ENCODE data around the gene CPSF4.

The CPSF4 gene

DNA sequence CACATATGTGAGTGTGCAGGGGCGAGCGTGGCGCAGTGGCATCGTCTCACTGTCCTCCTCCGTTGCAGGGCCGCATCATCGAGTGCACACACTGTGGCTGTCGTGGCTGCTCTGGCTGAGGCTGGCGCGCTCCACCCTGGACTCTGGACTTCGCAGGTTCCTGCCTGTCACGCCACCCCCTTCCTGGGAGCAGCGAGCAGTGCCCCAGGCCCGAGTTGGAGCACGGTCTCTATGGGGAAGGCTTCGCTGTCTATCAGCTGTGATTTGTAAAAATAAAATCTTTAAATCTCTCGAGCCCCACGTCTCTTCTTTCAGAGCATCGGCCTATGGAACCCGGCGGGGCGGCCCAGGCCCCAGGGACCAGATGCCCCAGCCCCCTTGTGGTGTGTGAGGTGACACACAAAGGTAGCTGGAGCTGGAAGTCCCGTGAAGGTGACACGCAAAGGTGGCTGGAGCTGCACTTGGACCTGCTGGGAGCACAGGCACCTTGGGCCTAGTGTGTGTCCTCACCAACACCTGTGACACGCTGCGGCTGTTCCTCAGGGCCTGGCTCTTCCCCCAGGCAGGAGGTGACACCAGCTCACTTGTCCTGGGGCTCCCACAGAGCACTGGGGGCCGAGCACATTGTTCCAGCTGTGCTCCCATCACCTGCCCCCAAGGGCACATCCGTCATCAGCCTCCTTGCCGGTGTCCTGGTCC is 19.3 kb upstream of the CPSF4 start:
- no peak overlapping the region for H3K4me2 ChIP-seq
- no peaks in the 10 kb centered on the region for H3K27me3 ChIP-seq (ENCODE audit: insufficient read depth, low read depth)
- no peak overlapping the region for H2AFZ ChIP-seq (ENCODE audit: low read depth)
- H4K20me1 ChIP-seq (ENCODE audit: insufficient read depth): no peaks in the 10 kb centered on the region
- TF ChIP-seq, protein P1, sequence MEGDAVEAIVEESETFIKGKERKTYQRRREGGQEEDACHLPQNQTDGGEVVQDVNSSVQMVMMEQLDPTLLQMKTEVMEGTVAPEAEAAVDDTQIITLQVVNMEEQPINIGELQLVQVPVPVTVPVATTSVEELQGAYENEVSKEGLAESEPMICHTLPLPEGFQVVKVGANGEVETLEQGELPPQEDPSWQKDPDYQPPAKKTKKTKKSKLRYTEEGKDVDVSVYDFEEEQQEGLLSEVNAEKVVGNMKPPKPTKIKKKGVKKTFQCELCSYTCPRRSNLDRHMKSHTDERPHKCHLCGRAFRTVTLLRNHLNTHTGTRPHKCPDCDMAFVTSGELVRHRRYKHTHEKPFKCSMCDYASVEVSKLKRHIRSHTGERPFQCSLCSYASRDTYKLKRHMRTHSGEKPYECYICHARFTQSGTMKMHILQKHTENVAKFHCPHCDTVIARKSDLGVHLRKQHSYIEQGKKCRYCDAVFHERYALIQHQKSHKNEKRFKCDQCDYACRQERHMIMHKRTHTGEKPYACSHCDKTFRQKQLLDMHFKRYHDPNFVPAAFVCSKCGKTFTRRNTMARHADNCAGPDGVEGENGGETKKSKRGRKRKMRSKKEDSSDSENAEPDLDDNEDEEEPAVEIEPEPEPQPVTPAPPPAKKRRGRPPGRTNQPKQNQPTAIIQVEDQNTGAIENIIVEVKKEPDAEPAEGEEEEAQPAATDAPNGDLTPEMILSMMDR (conservative IDR thresholded peaks at IDR 0.05; ENCODE audit: low read depth, low read length): no peak
- H3K79me2 ChIP-seq (ENCODE audit: insufficient read depth, low read depth): 0 out of 2 replicates have a peak, but pooled peaks cover under 1% of the 10 kb centered on the region
- H3K9ac ChIP-seq: no peak overlapping the region
- no peak overlapping the region for H3K4me3 ChIP-seq (IDR thresholded peaks at IDR 0.05; ENCODE audit: insufficient read depth, low read depth, low read length)
- H3K36me3 ChIP-seq (ENCODE audit: insufficient read depth): peaks cover 11% of the 10 kb centered on the region
- H3K27ac ChIP-seq: no peak overlapping the region
- peaks cover 6% of the 10 kb centered on the region for H3K4me1 ChIP-seq (ENCODE audit: low read depth, poor library complexity, severe bottlenecking)

DNA sequence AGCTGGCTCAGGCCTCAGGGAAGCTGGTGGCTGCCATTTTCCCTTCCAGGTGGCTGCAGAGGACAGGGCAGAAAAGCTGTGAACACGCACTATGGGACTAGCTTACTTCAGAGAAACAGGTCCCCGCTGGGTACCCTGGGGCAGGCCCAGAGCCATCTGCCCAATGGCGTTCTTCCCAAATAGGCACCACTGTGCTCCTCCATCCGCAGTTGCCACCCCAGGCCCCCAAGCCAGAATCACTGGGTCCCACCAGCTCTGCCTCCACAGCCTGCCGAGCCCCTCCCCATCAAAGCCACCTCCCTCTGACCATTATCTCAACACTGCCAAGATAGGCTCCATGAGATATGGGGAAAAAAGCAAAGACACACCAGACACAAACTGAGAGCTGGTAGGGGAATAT is 18.5 kb upstream of the CPSF4 start:
- no peak overlapping the region for H3K9ac ChIP-seq
- H3K36me3 ChIP-seq (ENCODE audit: insufficient read depth): peaks cover 14% of the 10 kb centered on the region
- H3K4me2 ChIP-seq: no peak overlapping the region
- H3K27ac ChIP-seq: no peak overlapping the region
- H3K4me3 ChIP-seq (IDR thresholded peaks at IDR 0.05; ENCODE audit: insufficient read depth, low read depth, low read length): no peak overlapping the region
- H3K79me2 ChIP-seq (ENCODE audit: insufficient read depth, low read depth): no peaks in the 10 kb centered on the region
- H3K4me1 ChIP-seq (ENCODE audit: low read depth, poor library complexity, severe bottlenecking): peaks cover 6% of the 10 kb centered on the region
- no peaks in the 10 kb centered on the region for H4K20me1 ChIP-seq (ENCODE audit: insufficient read depth)
- no peak overlapping the region for H2AFZ ChIP-seq (ENCODE audit: low read depth)
- TF ChIP-seq, protein P1 (conservative IDR thresholded peaks at IDR 0.05; ENCODE audit: low read depth, low read length): no peak
- no peaks in the 10 kb centered on the region for H3K27me3 ChIP-seq (ENCODE audit: insufficient read depth, low read depth)

DNA sequence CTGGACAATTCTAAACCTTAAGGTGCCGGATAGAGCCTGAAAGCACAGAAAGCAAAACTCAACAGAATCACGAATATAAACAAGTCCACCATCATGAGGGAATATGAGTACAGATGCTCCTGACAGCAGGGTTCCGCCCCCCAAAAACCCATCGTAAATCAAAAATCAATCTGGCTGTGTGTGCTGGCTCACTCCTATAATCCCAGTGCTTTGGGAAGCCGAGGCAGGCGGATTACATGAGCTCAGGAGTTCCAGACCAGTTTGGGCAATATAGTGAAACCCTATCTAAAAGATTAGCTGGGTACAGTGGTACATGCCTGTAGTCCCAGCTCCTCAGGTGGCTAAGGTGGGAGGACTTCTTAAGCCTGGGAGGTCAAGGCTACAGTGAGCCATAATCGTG is 17.8 kb upstream of the CPSF4 start:
- H3K36me3 ChIP-seq (ENCODE audit: insufficient read depth): peaks cover 13% of the 10 kb centered on the region; the same call in 1 of the 2 replicates

DNA sequence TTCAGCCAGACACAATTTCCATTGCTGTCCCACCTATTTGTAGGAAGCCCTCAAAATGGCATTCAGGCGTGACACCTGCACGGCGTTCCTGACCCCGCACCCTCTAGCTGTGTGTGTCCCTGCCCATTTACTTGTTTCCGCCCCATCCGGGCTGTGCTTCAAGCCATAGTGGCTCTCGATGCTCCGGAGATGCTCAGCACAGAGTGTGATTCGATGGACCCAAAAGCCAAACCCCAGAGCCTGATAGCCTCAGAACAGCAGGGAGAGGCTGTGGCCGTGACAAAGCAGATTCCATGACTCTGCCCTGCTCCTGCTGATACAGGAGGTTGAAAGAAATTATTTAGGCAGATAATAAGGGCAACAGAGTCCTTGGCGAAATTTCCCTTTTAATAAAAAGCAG is 16.6 kb upstream of the CPSF4 start:
- Histone ChIP-seq H3K4me2 (no peak overlapping the region), H3K27ac (no peak overlapping the region; the same call in 1 of the 2 replicates), H3K9ac (no peak overlapping the region), H2AFZ (ENCODE audit: low read depth) (no peak overlapping the region), H3K27me3 (ENCODE audit: insufficient read depth, low read depth) (no peaks in the 10 kb centered on the region), H4K20me1 (ENCODE audit: insufficient read depth) (no peaks in the 10 kb centered on the region), H3K79me2 (ENCODE audit: insufficient read depth, low read depth) (no peaks in the 10 kb centered on the region), H3K36me3 (ENCODE audit: insufficient read depth) (peaks cover 9% of the 10 kb centered on the region; the same call in 1 of the 2 replicates), H3K4me3 (IDR thresholded peaks at IDR 0.05; ENCODE audit: insufficient read depth, low read depth, low read length) (no peak overlapping the region), H3K4me1 (ENCODE audit: low read depth, poor library complexity, severe bottlenecking) (no peaks in the 10 kb centered on the region)
- TF ChIP-seq, protein P1 (conservative IDR thresholded peaks at IDR 0.05; ENCODE audit: low read depth, low read length): no peak

More for the DNA sequence above, 17.8 kb upstream of the CPSF4 start:
- H3K27ac ChIP-seq: no peak overlapping the region
- no peaks in the 10 kb centered on the region for H4K20me1 ChIP-seq (ENCODE audit: insufficient read depth)
- H3K9ac ChIP-seq: no peak overlapping the region
- H3K4me2 ChIP-seq: no peak overlapping the region
- no peaks in the 10 kb centered on the region for H3K27me3 ChIP-seq (ENCODE audit: insufficient read depth, low read depth)
- no peak overlapping the region for H3K4me3 ChIP-seq (IDR thresholded peaks at IDR 0.05; ENCODE audit: insufficient read depth, low read depth, low read length)
- H3K4me1 ChIP-seq (ENCODE audit: low read depth, poor library complexity, severe bottlenecking): peaks cover 4% of the 10 kb centered on the region
- H2AFZ ChIP-seq (ENCODE audit: low read depth): no peak overlapping the region
- H3K79me2 ChIP-seq (ENCODE audit: insufficient read depth, low read depth): no peaks in the 10 kb centered on the region
- TF ChIP-seq, protein P1 (conservative IDR thresholded peaks at IDR 0.05; ENCODE audit: low read depth, low read length): no peak
